Karpas-422 (cell line): Measurements from ENCODE around the gene SLC38A5. TPM values are rescaled to one million over a fixed set of nuclear protein-coding genes. Genes with fewer than 3 reads are reported as not detected.
A peak's percentile ranks its signal among the peaks of the same experiment; 100 is the strongest.

Source experiments
- DNase-seq: peaks from one replicate; pipeline ENCODE4 v3.0.0-alpha.2; 2015
- H2AFZ ChIP-seq: fragments of 200-600 bp; sonication (generic); 2 replicates; pipeline ENCODE4 v1.6.1; 2014; ENCODE audit warnings: antibody characterized with exemption, low read length, mixed read lengths
- H3K27ac ChIP-seq: fragments of 200-600 bp; sonication (generic); 2 replicates; pipeline ENCODE4 v1.5.1; 2014; ENCODE audit warnings: mild to moderate bottlenecking, low read length, moderate library complexity
- H3K27me3 ChIP-seq: fragments of 200-600 bp; sonication (generic); 2 replicates; pipeline ENCODE4 v1.6.1; 2014; ENCODE audit warnings: low read length, mixed read lengths
- H3K36me3 ChIP-seq: fragments of 200-600 bp; sonication (generic); 2 replicates; pipeline ENCODE4 v1.6.1; 2014; ENCODE audit warnings: low read length, mixed read lengths; ENCODE audit not compliant: insufficient read depth
- H3K4me1 ChIP-seq: fragments of 200-600 bp; sonication (generic); 2 replicates; pipeline ENCODE4 v1.6.1; 2014; ENCODE audit warnings: mild to moderate bottlenecking, low read length, mixed read lengths
- H3K4me2 ChIP-seq: fragments of 200-600 bp; sonication (generic); 2 replicates; pipeline ENCODE4 v1.6.1; 2014; ENCODE audit warnings: low read length, low read depth, mild to moderate bottlenecking; ENCODE audit not compliant: poor library complexity, severe bottlenecking
- H3K4me3 ChIP-seq: fragments of 200-600 bp; sonication (generic); 2 replicates; pipeline ENCODE4 v1.5.1; 2014; ENCODE audit warnings: mild to moderate bottlenecking, antibody characterized with exemption, low read length, mixed read lengths
- H3K79me2 ChIP-seq: fragments of 200-600 bp; sonication (generic); 2 replicates; pipeline ENCODE4 v1.6.1; 2014; ENCODE audit warnings: mild to moderate bottlenecking, low read length, mixed read lengths
- H3K9ac ChIP-seq: fragments of 200-600 bp; sonication (generic); 2 replicates; pipeline ENCODE4 v1.6.0; 2014; ENCODE audit warnings: low read length
- H3K9me2 ChIP-seq: fragments of 200-600 bp; sonication (generic), shearing (Covaris generic); replicated peaks from 2 replicates; pipeline ENCODE4 v1.6.0; 2014; ENCODE audit warnings: mild to moderate bottlenecking, low read length, moderate library complexity; ENCODE audit not compliant: insufficient read depth
- H3K9me3 ChIP-seq: fragments of 300-700, 200-600 bp; sonication (generic); 2 replicates; pipeline ENCODE4 v1.6.1; 2014; ENCODE audit warnings: low read length, mixed read lengths
- H4K20me1 ChIP-seq: fragments of 200-600 bp; sonication (generic); 2 replicates; pipeline ENCODE4 v1.6.1; 2014; ENCODE audit warnings: mild to moderate bottlenecking, antibody characterized with exemption, low read length, low read depth; ENCODE audit not compliant: insufficient read depth
- total RNA-seq: library from RNA; depleted of rRNA; stranded (reverse); fragments of >200 nt; shearing (Covaris generic); gene quantifications from 2 replicates; pipeline ENCODE4 v1.2.3, GENCODE V29; 2014; ENCODE audit warnings: low replicate concordance

Gene SLC38A5
- total RNA-seq, 1 experiment from 2014 or later: not detected

- Histone ChIP-seq H3K36me3 (no peaks in the 10 kb centered on the region), H4K20me1 (peaks cover 4% of the 10 kb centered on the region; the same call in 1 of the 2 replicates), H3K4me3 (no peak overlapping the region), H3K4me1 (peaks cover 20% of the 10 kb centered on the region), H3K79me2 (no peaks in the 10 kb centered on the region), H3K4me2 (no peak overlapping the region), H3K9me3 (no peaks in the 10 kb centered on the region), H3K27me3 (no peaks in the 10 kb centered on the region), H2AFZ (no peak overlapping the region), H3K9ac (no peak overlapping the region), H3K27ac (no peak overlapping the region), H3K9me2 (no peaks in the 10 kb centered on the region)
- no peak for DNase-seq
Observed at GRCh38 chrX:48512371-48512935, 42.4 kb upstream of the SLC38A5 start.

DNA sequence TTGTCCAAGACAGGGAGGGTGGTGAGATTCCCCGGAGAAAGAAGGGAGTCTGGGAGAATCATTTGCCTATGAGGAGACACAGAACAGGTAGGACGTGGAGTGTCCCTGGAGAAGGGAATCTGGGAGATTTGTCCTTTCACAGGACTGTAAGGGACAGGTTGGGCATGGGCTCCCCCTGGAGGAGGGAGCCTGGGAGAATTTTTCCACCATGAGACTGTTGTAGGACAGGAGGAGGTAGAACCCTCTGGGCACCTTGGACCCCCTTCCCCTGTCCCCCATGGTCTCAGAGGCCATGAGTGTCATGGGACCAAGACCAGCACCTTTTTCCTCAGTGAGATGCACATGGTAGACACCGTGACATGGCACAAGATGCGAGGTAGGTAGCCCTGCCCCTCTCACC is 41.5 kb upstream of the SLC38A5 start:
- Histone ChIP-seq H3K9ac (no peak overlapping the region), H2AFZ (no peak overlapping the region), H3K9me3 (no peaks in the 10 kb centered on the region), H3K79me2 (no peaks in the 10 kb centered on the region), H3K27ac (no peak overlapping the region), H3K9me2 (no peaks in the 10 kb centered on the region), H3K36me3 (no peaks in the 10 kb centered on the region), H3K4me1 (peaks cover 20% of the 10 kb centered on the region), H3K4me3 (no peak overlapping the region), H4K20me1 (peaks cover 6% of the 10 kb centered on the region; the same call in 1 of the 2 replicates), H3K27me3 (no peaks in the 10 kb centered on the region), H3K4me2 (no peak overlapping the region)
- no peak for DNase-seq

DNA sequence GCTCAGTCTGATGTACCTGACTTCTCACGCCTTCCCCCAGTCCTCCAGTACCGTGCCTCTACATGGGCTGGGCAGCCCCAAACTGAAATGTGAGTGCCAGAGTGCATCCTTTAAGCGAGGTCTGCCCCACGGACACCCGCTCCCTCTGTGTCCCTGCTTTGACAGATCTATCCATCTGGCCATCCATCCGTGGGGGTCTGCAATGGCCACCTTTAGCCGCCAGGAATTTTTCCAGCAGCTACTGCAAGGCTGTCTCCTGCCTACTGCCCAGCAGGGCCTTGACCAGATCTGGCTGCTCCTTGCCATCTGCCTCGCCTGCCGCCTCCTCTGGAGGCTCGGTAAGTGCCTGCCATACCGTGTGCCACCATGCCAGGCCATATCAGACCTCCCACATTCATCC is 39.6 kb upstream of the SLC38A5 start:
- H2AFZ ChIP-seq: no peak overlapping the region
- H3K27me3 ChIP-seq: no peaks in the 10 kb centered on the region
- no peaks in the 10 kb centered on the region for H3K9me2 ChIP-seq
- peaks cover 7% of the 10 kb centered on the region; the same call in 1 of the 2 replicates for H4K20me1 ChIP-seq
- no peaks in the 10 kb centered on the region for H3K79me2 ChIP-seq
- H3K9ac ChIP-seq: no peak overlapping the region
- no peak for DNase-seq
- H3K4me1 ChIP-seq: peaks cover 20% of the 10 kb centered on the region
- H3K4me2 ChIP-seq: no peak overlapping the region
- no peak overlapping the region for H3K27ac ChIP-seq
- H3K9me3 ChIP-seq: no peaks in the 10 kb centered on the region
- H3K36me3 ChIP-seq: no peaks in the 10 kb centered on the region
- no peak overlapping the region; the same call in 1 of the 2 replicates for H3K4me3 ChIP-seq

GRCh38 chrX:48509245-48509590 is 39.2 kb upstream of the SLC38A5 start:
- no peaks in the 10 kb centered on the region for H3K79me2 ChIP-seq
- H3K4me1 ChIP-seq: peaks cover 17% of the 10 kb centered on the region
- H3K27ac ChIP-seq: no peak overlapping the region
- H3K4me2 ChIP-seq: peak overlapping the region; percentile 69
- H3K4me3 ChIP-seq: peak overlapping the region; percentile 56; the same call in 1 of the 2 replicates
- no peak overlapping the region for H2AFZ ChIP-seq
- H3K9ac ChIP-seq: no peak overlapping the region
- no peaks in the 10 kb centered on the region for H3K27me3 ChIP-seq
- H3K9me2 ChIP-seq: no peaks in the 10 kb centered on the region
- peaks cover 7% of the 10 kb centered on the region; the same call in 1 of the 2 replicates for H4K20me1 ChIP-seq
- no peaks in the 10 kb centered on the region for H3K9me3 ChIP-seq
- H3K36me3 ChIP-seq: no peaks in the 10 kb centered on the region
- no peak for DNase-seq

DNA sequence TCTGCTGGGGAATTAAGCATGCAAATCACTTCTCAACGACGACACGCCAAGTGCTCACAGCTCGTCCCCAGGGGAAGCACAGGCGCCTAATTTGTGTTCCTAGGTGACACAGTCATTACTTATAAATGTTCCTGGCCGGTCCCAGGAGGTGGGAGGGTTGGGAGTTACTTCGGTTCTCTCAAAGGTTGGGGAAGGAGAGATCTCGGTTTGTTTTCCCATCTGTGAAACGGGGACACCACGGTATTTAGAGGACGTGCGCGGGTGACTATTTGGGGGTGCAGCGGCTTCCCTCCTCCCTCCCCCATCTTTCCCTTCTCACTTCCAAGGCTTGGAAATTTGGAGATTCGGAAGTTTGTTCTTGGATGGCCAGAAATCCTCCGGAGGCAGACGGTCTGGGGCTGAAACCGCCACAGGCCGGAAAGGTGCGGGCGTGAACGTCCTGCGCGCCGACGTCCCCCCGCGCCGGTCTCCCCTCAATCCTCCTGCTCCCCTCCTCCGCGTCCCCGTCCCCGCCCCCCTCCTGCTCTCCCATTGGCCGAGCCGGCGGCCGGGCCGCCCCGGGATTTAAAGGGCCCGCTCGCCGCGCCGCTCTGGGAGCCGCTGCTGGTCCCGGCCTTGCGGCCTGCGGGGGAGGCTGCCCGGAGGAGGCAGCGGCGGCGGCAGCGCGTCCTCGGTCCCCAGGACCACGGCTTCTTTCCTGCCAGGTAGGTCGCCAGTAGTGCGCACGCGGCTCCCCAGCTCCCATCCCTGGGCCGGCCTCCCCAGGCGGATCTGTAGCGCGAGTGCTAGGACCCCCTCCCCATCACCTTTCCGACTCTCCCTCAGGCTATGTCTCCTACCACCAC is 38.6 kb upstream of the SLC38A5 start, which contains the start of gene PORCN:
Gene PORCN, plus strand, starts transcription at position 593 of the 845 bp plus-strand sequence. CDS start 829 bp downstream, outside the sequence.
- Histone ChIP-seq H3K9me2 (no peaks in the 10 kb centered on the region), H3K9me3 (no peaks in the 10 kb centered on the region), H3K4me3 (peak within 1 kb of the TSS; percentile 56; the same call in 1 of the 2 replicates), H3K27ac (no peak within 1 kb of the TSS), H3K27me3 (no peaks in the 10 kb centered on the region), H2AFZ (no peak within 1 kb of the TSS), H3K36me3 (no peaks in the 10 kb centered on the region), H3K9ac (no peak within 1 kb of the TSS), H3K79me2 (no peaks in the 10 kb centered on the region), H4K20me1 (peaks cover 7% of the 10 kb centered on the region; the same call in 1 of the 2 replicates), H3K4me2 (peak within 1 kb of the TSS; percentile 69), H3K4me1 (peaks cover 15% of the 10 kb centered on the region)
- peak; percentile 91 for DNase-seq

DNA sequence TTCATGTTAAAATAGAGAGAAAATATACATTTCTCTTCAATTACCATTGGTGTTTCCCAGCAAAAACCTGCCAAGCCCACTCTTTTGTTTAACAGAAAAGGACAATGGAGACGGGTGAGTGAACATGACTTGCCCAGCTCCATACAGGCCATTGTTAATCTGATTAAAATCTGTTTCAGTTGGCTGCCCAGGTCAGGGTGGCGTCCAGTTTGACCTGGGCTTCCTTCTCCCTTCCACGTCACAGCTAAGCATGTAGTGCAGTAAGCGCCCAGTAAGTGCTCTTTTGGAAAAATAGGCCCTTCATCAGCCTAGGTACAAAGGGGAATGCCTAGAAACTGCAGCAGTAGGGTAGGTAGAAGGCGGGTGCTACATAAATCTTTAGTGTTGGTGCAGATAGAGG is 37.2 kb upstream of the SLC38A5 start:
- no peaks in the 10 kb centered on the region for H3K9me2 ChIP-seq
- no peaks in the 10 kb centered on the region for H3K27me3 ChIP-seq
- no peak overlapping the region for H3K4me2 ChIP-seq
- H3K36me3 ChIP-seq: no peaks in the 10 kb centered on the region
- no peaks in the 10 kb centered on the region for H3K9me3 ChIP-seq
- peaks cover 15% of the 10 kb centered on the region for H3K4me1 ChIP-seq
- H3K4me3 ChIP-seq: no peak overlapping the region
- H4K20me1 ChIP-seq: peaks cover 7% of the 10 kb centered on the region; the same call in 1 of the 2 replicates
- no peaks in the 10 kb centered on the region for H3K79me2 ChIP-seq
- H3K27ac ChIP-seq: no peak overlapping the region
- no peak overlapping the region for H2AFZ ChIP-seq
- no peak overlapping the region for H3K9ac ChIP-seq
- no peak for DNase-seq

DNA sequence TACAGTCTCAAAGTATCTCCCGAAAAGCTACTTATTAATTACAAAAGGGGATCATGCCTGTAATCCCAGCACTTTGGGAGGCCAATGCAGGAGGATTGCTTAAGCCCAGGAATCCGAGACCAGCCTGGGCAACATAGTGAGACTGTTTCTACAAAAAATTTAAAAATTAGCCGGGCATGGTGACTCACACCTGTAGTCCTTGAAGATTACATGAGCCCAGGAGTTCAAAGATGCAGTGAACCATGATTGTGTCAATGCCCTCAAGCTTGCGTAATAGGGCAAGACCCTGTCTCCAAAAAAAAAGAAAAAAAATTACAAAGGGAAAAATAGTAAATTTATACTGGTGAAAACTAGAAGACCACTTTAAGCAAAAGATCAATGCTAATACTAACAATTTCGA is 35.4 kb upstream of the SLC38A5 start:
- no peak for DNase-seq
- no peak overlapping the region for H3K27ac ChIP-seq
- peaks cover 7% of the 10 kb centered on the region; the same call in 1 of the 2 replicates for H4K20me1 ChIP-seq

GRCh38 chrX:48504261-48504660 is 34.2 kb upstream of the SLC38A5 start:
- Histone ChIP-seq H3K9me2 (no peaks in the 10 kb centered on the region), H3K36me3 (no peaks in the 10 kb centered on the region), H3K27me3 (no peaks in the 10 kb centered on the region), H3K4me2 (no peak overlapping the region), H3K27ac (no peak overlapping the region), H3K4me1 (peaks cover 13% of the 10 kb centered on the region), H3K4me3 (no peak overlapping the region), H3K9me3 (no peaks in the 10 kb centered on the region), H4K20me1 (0 out of 2 replicates have a peak, but pooled peaks cover 4% of the 10 kb centered on the region), H3K79me2 (no peaks in the 10 kb centered on the region), H2AFZ (no peak overlapping the region), H3K9ac (no peak overlapping the region)
- DNase-seq: no peak

More for the DNA sequence above, 35.4 kb upstream of the SLC38A5 start:
- H3K9ac ChIP-seq: no peak overlapping the region
- H2AFZ ChIP-seq: no peak overlapping the region
- peaks cover 15% of the 10 kb centered on the region for H3K4me1 ChIP-seq
- H3K27me3 ChIP-seq: no peaks in the 10 kb centered on the region
- H3K79me2 ChIP-seq: no peaks in the 10 kb centered on the region
- no peaks in the 10 kb centered on the region for H3K36me3 ChIP-seq
- H3K4me3 ChIP-seq: no peak overlapping the region
- no peaks in the 10 kb centered on the region for H3K9me2 ChIP-seq
- H3K4me2 ChIP-seq: no peak overlapping the region
- H3K9me3 ChIP-seq: no peaks in the 10 kb centered on the region
